Activated T-helper 2 cell treated with anti-CD3 and anti-CD28 coated beads, Interferon-gamma antibody, Interleukin-2, Interleukin-4, amounts not matched to agents 10 μg/mL and 5 μg/mL and 100 μg/mL, durations not matched to agents 14 hours and 24 hours and 36 hours (primary cell): Measurements from ENCODE around the gene TUBB1. TPM values are rescaled to one million over a fixed set of nuclear protein-coding genes. Genes with fewer than 3 reads are reported as not detected.

Source experiments
- DNase-seq: peaks from one replicate; pipeline ENCODE4 v3.0.0; 2021; ENCODE audit warnings: low spot score
- H3K27ac Mint-ChIP-seq: one replicate; pipeline ENCODE4 v1.8.0; 2021; ENCODE audit warnings: mixed read lengths
- H3K27me3 Mint-ChIP-seq: one replicate; pipeline ENCODE4 v1.8.0; 2021; ENCODE audit warnings: low read depth, mixed read lengths
- H3K36me3 Mint-ChIP-seq: one replicate; pipeline ENCODE4 v1.8.0; 2021; ENCODE audit warnings: low read depth, mixed read lengths
- H3K4me1 Mint-ChIP-seq: one replicate; pipeline ENCODE4 v1.8.0; 2021; ENCODE audit warnings: low read depth, mixed read lengths
- H3K4me3 Mint-ChIP-seq: one replicate; pipeline ENCODE4 v1.8.0; 2021; ENCODE audit warnings: low read depth, mild to moderate bottlenecking, moderate library complexity, mixed read lengths
- H3K9me3 Mint-ChIP-seq: one replicate; pipeline ENCODE4 v1.8.0; 2021; ENCODE audit warnings: mixed read lengths
- intact Hi-C: fragments of 100-400 bp; cut with micrococcal nuclease; formaldehyde crosslinking; loops from one replicate; pipeline ENCODE4 v1.15.1; 2023
- total RNA-seq: library from RNA; stranded (reverse); gene quantifications from 2 replicates; pipeline ENCODE4 v1.2.3, GENCODE V29; 2022

TUBB1 gene
- total RNA-seq, 1 donor from 2014 or later, result not detected

- no peak for DNase-seq
- no peak overlapping the region for H3K4me3 Mint-ChIP-seq
- H3K27ac Mint-ChIP-seq, result no peak overlapping the region
- intact Hi-C loops, result no loop called here
- no peaks in the 10 kb centered on the region for H3K4me1 Mint-ChIP-seq
- H3K36me3 Mint-ChIP-seq, result peaks cover 81% of the 10 kb centered on the region
- no peaks in the 10 kb centered on the region for H3K9me3 Mint-ChIP-seq
- no peaks in the 10 kb centered on the region for H3K27me3 Mint-ChIP-seq
Measured at GRCh38 chr20:58993332-58994248, 25.6 kb upstream of the TUBB1 start.

GRCh38 chr20:58994390-58995159 is 24.7 kb upstream of the TUBB1 start:
- no peak overlapping the region for H3K4me3 Mint-ChIP-seq
- no peaks in the 10 kb centered on the region for H3K9me3 Mint-ChIP-seq
- DNase-seq, result no peak
- intact Hi-C loops, result no loop called here
- H3K27me3 Mint-ChIP-seq, result no peaks in the 10 kb centered on the region
- peak overlapping the region; percentile 46 for H3K27ac Mint-ChIP-seq
- H3K4me1 Mint-ChIP-seq, result no peaks in the 10 kb centered on the region
- peaks cover 74% of the 10 kb centered on the region for H3K36me3 Mint-ChIP-seq

GRCh38 chr20:58995461-58996225 is 23.6 kb upstream of the TUBB1 start:
- DNase-seq, result no peak
- no peaks in the 10 kb centered on the region for H3K4me1 Mint-ChIP-seq
- no peaks in the 10 kb centered on the region for H3K27me3 Mint-ChIP-seq
- peaks cover 69% of the 10 kb centered on the region for H3K36me3 Mint-ChIP-seq
- H3K9me3 Mint-ChIP-seq, result no peaks in the 10 kb centered on the region
- H3K27ac Mint-ChIP-seq, result no peak overlapping the region
- intact Hi-C loops, result no loop called here
- H3K4me3 Mint-ChIP-seq, result no peak overlapping the region

GRCh38 chr20:58996226-58996611 is 23.0 kb upstream of the TUBB1 start:
- Mint-ChIP-seq H3K9me3 (no peaks in the 10 kb centered on the region), H3K4me1 (no peaks in the 10 kb centered on the region), H3K27ac (no peak overlapping the region), H3K4me3 (no peak overlapping the region), H3K27me3 (no peaks in the 10 kb centered on the region), H3K36me3 (peaks cover 64% of the 10 kb centered on the region)
- intact Hi-C loops, result no loop called here
- no peak for DNase-seq

GRCh38 chr20:58997141-58997770 is 22.0 kb upstream of the TUBB1 start:
- no peak overlapping the region for H3K27ac Mint-ChIP-seq
- no peaks in the 10 kb centered on the region for H3K27me3 Mint-ChIP-seq
- no peaks in the 10 kb centered on the region for H3K9me3 Mint-ChIP-seq
- H3K4me3 Mint-ChIP-seq, result no peak overlapping the region
- intact Hi-C loops, result no loop called here
- DNase-seq, result no peak
- no peaks in the 10 kb centered on the region for H3K4me1 Mint-ChIP-seq
- H3K36me3 Mint-ChIP-seq, result peaks cover 61% of the 10 kb centered on the region

GRCh38 chr20:58998656-58999055 is 20.6 kb upstream of the TUBB1 start:
- no peak overlapping the region for H3K4me3 Mint-ChIP-seq
- intact Hi-C loops, result no loop called here
- peaks cover 61% of the 10 kb centered on the region for H3K36me3 Mint-ChIP-seq
- H3K27ac Mint-ChIP-seq, result no peak overlapping the region
- peaks cover 3% of the 10 kb centered on the region for H3K4me1 Mint-ChIP-seq
- DNase-seq, result no peak
- H3K9me3 Mint-ChIP-seq, result no peaks in the 10 kb centered on the region
- no peaks in the 10 kb centered on the region for H3K27me3 Mint-ChIP-seq

- H3K36me3 Mint-ChIP-seq, result peaks cover 61% of the 10 kb centered on the region
- no peaks in the 10 kb centered on the region for H3K9me3 Mint-ChIP-seq
- no peak for DNase-seq
- intact Hi-C loops, result no loop called here
- no peaks in the 10 kb centered on the region for H3K27me3 Mint-ChIP-seq
- H3K4me1 Mint-ChIP-seq, result peaks cover 20% of the 10 kb centered on the region
- no peak overlapping the region for H3K4me3 Mint-ChIP-seq
- no peak overlapping the region for H3K27ac Mint-ChIP-seq
Measured at GRCh38 chr20:59000326-59000725, 18.9 kb upstream of the TUBB1 start.

- Mint-ChIP-seq H3K27me3 (no peaks in the 10 kb centered on the region), H3K4me1 (peaks cover 26% of the 10 kb centered on the region), H3K27ac (no peak overlapping the region), H3K4me3 (no peak overlapping the region), H3K9me3 (no peaks in the 10 kb centered on the region), H3K36me3 (peaks cover 54% of the 10 kb centered on the region)
- intact Hi-C loops, result no loop called here
- DNase-seq, result no peak
Measured at GRCh38 chr20:59001068-59001448, 18.2 kb upstream of the TUBB1 start.

GRCh38 chr20:59001449-59002171 is 17.6 kb upstream of the TUBB1 start:
- no peaks in the 10 kb centered on the region for H3K9me3 Mint-ChIP-seq
- H3K36me3 Mint-ChIP-seq, result peaks cover 50% of the 10 kb centered on the region
- H3K4me3 Mint-ChIP-seq, result no peak overlapping the region
- H3K27me3 Mint-ChIP-seq, result no peaks in the 10 kb centered on the region
- peaks cover 28% of the 10 kb centered on the region for H3K4me1 Mint-ChIP-seq
- intact Hi-C loops, result no loop called here
- DNase-seq, result no peak
- no peak overlapping the region for H3K27ac Mint-ChIP-seq

GRCh38 chr20:59002388-59002787 is 16.8 kb upstream of the TUBB1 start:
- Mint-ChIP-seq H3K36me3 (peaks cover 44% of the 10 kb centered on the region), H3K27me3 (no peaks in the 10 kb centered on the region), H3K9me3 (no peaks in the 10 kb centered on the region), H3K4me1 (peaks cover 28% of the 10 kb centered on the region), H3K4me3 (no peak overlapping the region), H3K27ac (no peak overlapping the region)
- intact Hi-C loops, result no loop called here
- no peak for DNase-seq

- H3K36me3 Mint-ChIP-seq, result peaks cover 38% of the 10 kb centered on the region
- H3K9me3 Mint-ChIP-seq, result no peaks in the 10 kb centered on the region
- peaks cover 30% of the 10 kb centered on the region for H3K4me1 Mint-ChIP-seq
- no peak overlapping the region for H3K27ac Mint-ChIP-seq
- no peak for DNase-seq
- H3K27me3 Mint-ChIP-seq, result no peaks in the 10 kb centered on the region
- no peak overlapping the region for H3K4me3 Mint-ChIP-seq
- intact Hi-C loops, result no loop called here
Measured at GRCh38 chr20:59002874-59003399, 16.3 kb upstream of the TUBB1 start.
